Thyroid gland (tissue), 4 donors: ENCODE measurements around the gene EHMT1.

ENCODE experiments used
- POLR2A ChIP-seq, 2 donors: fragments of 450-650 bp; IDR thresholded peaks; one replicate each; pipeline ENCODE4 v1.6.1; 2017; ENCODE audit warnings: antibody characterized with exemption in 2 of 2, mild to moderate bottlenecking in 2 of 2, moderate library complexity in 1 of 2
- TF ChIP-seq, protein P1 (sequence below), 6 experiments: fragments of 200-600 bp in 3 of 6; fragments of 450-650 bp in 3 of 6; sonication (generic) in 3 of 6; IDR thresholded peaks; one replicate each; pipeline ENCODE4 v1.5.1; 2016 to 2019; ENCODE audit warnings: antibody characterized with exemption in 6 of 6, mild to moderate bottlenecking in 2 of 6, inconsistent platforms in 1 of 6, moderate library complexity in 1 of 6

DNA sequence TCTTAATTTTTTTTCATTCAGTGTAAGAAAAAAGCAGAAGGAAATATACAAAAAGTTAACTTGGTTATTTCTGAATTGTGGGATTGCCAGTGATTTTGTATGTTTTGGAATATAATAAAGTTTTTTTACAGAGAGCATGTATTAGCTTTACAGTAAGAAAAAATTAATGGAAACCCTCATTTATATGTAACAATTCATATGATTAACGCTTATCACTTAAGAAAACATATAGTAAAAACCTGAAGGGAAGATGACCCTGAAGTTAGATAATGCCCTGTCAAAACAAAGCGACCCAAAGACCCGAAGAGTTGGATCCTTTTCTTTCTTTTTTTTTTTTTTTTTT is 52.4 kb downstream of the EHMT1 start:
- TF ChIP-seq, protein P1, sequence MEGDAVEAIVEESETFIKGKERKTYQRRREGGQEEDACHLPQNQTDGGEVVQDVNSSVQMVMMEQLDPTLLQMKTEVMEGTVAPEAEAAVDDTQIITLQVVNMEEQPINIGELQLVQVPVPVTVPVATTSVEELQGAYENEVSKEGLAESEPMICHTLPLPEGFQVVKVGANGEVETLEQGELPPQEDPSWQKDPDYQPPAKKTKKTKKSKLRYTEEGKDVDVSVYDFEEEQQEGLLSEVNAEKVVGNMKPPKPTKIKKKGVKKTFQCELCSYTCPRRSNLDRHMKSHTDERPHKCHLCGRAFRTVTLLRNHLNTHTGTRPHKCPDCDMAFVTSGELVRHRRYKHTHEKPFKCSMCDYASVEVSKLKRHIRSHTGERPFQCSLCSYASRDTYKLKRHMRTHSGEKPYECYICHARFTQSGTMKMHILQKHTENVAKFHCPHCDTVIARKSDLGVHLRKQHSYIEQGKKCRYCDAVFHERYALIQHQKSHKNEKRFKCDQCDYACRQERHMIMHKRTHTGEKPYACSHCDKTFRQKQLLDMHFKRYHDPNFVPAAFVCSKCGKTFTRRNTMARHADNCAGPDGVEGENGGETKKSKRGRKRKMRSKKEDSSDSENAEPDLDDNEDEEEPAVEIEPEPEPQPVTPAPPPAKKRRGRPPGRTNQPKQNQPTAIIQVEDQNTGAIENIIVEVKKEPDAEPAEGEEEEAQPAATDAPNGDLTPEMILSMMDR (IDR thresholded peaks at IDR 0.05): no peak
- no peak for TF ChIP-seq POLR2A (IDR thresholded peaks at IDR 0.05)
